A172 (cell line): ENCODE measurements around the gene NKTR. TPM values are rescaled to one million over a fixed set of nuclear protein-coding genes. Genes with fewer than 3 reads are reported as not detected.
"Not testable (repeated sequence)": the region's sequence is repeated elsewhere in the genome, so short reads cannot be mapped to it uniquely, and the experiment has no call there.

Source experiments
- DNase-seq: peaks from one replicate; pipeline ENCODE4 v3.0.0-alpha.2; 2015; ENCODE audit warnings: low spot score
- total RNA-seq: library from RNA; depleted of rRNA; stranded (reverse); fragments of >200 nt; shearing (Covaris generic); gene quantifications from 2 replicates; pipeline ENCODE4 v1.2.3, GENCODE V29; 2014

The NKTR gene
- total RNA-seq, 1 experiment from 2014 or later, result 22.9 TPM

DNA sequence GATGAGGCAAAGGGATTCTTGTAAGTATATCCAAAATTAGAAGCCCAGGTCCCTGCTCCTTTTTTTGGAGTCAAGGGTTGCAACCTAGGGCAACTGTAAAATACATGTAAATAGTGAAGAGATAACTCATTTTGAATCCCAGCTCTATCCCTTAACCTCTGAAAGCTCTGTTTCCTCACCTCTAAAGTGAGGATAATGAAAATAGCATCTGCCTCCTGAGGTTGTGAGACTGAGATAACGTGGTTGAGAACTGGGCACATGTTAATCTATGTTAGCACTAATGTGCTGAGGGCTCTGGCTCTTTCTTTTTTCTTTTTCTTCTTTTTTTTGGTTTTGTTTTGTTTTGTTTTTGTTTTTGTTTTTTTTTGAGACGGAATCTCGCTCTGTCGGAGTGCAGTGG is 4.8 kb upstream of the NKTR start:
- no peak for DNase-seq

DNA sequence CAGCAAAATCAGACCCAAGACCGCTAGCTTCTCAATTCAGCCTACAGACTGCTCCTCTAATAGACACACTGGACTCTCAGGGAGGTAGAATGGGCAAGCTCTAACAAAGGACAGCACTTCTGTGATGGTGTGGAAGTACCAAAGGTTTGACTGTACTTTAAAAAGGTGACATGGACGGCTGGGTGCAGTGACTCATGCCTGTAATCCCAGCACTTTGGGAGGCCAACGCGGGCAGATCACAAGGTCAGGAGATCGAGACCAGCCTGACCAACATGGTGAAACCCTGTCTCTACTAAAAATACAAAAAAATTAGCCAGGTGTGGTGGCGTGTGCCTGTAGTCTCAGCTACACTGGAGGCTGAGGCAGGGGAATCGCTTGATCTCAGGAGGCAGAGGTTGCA is 3.4 kb upstream of the NKTR start:
- not testable (repeated sequence) for DNase-seq

GRCh38 chr3:42600958-42601675 is 631 bp downstream of the NKTR start:
- peak; percentile 52 for DNase-seq

GRCh38 chr3:42601896-42602581 is 1.6 kb downstream of the NKTR start:
- no peak for DNase-seq

DNA sequence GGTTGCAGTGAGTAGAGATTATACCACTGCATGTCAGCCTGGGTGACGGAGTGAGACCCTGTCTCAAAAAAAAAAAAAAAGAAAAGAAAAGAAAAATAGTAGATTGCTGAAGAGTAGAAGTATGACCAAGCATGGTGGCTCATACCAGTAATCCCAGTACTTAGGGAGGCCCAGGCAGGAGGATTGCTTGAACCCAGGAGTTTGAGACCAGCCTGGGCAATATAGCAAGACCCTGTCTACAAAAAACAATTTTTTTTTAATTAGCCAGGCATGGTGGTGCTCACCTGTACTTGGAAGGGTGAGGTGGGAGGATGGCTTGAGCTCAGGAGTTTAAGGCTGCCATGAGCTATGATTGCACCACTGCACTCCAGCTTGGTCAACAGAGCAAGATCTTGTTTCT is 2.5 kb downstream of the NKTR start:
- no peak for DNase-seq

GRCh38 chr3:42605546-42606173 is 5.2 kb downstream of the NKTR start:
- DNase-seq, result no peak

GRCh38 chr3:42608581-42608980 is 8.1 kb downstream of the NKTR start:
- DNase-seq, result no peak

DNA sequence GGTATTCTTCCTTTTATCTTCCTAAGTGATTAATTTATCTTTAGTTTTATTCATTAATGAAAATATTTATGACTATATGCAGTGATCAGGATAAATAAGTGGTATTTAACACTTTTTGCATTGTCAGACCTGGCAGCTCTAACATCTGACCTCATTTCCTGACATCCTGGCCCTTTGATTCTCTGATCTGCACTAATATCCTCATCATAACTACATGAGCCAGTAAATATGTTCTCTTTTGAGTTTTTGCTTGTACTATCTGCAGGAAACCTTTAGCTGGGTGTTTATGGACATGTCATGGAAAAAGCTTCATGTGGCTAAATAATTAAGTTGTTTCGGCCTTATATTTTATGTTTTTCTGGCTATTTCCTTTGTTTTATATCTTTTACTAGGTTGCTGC is 10.5 kb downstream of the NKTR start:
- no peak for DNase-seq

GRCh38 chr3:42612217-42612616 is 11.7 kb downstream of the NKTR start:
- DNase-seq, result no peak

DNA sequence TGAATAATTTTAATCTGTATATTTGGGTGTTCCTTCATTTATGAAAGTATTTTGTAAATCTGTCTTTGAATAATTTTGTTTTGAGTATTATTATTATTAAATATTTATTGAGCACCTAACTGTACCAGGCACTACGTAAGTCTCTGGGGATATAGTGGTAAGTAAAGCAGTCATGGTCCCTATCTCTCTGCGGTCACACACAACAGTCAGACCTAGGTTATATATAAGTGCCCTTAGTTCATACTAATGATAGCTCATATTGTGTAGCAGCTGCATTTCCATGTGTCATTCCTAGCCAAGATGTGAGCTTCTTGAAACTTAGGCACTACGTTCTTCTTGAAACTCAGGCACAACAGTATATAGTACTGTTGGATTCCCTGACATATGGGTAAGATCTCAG is 12.4 kb downstream of the NKTR start:
- no peak for DNase-seq

DNA sequence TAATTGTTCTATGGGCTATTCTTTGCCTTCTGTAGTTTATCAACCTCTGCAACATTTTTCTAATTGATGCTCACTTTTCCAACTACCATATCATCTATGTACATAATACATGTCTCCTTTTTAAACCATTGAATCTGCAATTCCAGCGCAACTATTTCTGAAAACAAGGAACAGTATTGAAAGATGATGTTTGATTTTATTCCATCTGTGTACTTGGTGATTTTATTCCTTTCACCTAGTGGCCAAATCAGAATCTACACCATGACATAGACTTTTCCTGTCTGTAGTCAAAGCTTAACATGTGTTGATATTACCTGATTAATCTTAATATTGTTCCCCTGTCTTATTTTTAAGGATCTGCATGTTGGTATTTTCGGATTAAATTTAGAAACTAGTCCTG is 13.0 kb downstream of the NKTR start:
- no peak for DNase-seq

- DNase-seq, result no peak
These were observed 31.1 kb downstream of the NKTR start for GRCh38 chr3:42631620-42632019.

GRCh38 chr3:42632146-42632545 is 31.7 kb downstream of the NKTR start:
- peak; percentile 19 for DNase-seq

DNA sequence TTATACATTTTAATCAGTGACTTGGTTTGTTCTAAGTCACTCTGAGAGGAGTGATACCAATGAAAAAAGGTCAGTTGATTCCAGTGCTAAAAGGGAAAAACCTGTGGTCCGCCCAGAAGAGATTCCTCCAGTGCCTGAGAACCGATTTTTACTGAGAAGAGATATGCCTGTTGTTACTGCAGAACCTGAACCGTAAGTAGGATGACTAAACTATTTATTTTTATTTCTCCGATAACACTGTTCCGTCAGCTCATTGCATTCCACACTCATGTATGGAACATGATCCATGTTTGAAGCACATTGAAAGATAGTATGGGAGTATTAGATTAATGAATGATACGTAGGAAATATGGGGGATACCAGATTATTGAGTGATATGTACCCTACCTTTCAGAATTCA is 33.1 kb downstream of the NKTR start:
- no peak for DNase-seq

DNA sequence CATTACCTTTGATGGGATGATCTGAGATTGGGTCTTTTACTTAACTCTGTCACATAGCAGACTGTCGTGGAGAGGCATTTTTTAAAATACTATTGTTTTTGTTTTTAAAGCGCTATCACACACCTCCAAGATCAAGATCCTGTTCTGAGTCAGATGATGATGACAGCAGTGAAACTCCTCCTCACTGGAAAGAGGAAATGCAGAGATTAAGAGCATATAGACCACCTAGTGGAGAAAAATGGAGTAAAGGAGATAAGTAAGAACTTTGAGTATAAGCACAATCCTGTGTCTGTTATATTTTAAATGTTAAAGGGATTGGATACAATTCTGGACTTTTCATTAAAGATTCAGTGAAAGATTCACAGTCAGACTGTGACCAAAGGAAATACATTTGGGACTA is 34.6 kb downstream of the NKTR start:
- peak; percentile 40 for DNase-seq

- DNase-seq, result no peak
These were observed 36.5 kb downstream of the NKTR start for GRCh38 chr3:42637001-42637400.

DNA sequence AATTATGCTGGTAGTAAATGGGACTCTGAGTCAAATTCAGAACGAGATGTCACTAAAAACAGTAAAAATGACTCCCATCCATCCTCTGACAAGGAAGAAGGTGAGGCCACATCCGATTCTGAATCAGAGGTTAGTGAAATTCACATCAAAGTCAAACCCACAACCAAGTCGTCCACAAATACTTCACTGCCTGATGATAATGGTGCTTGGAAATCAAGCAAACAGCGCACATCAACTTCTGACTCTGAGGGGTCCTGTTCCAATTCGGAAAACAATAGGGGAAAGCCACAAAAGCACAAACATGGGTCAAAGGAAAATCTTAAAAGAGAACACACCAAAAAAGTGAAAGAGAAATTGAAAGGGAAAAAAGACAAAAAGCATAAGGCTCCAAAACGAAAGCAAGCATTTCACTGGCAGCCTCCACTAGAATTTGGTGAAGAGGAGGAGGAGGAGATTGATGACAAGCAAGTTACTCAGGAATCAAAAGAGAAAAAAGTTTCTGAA is 37.9 kb downstream of the NKTR start:
- no peak for DNase-seq

- DNase-seq, result no peak
These were observed 38.7 kb downstream of the NKTR start for GRCh38 chr3:42639192-42639591.

DNA sequence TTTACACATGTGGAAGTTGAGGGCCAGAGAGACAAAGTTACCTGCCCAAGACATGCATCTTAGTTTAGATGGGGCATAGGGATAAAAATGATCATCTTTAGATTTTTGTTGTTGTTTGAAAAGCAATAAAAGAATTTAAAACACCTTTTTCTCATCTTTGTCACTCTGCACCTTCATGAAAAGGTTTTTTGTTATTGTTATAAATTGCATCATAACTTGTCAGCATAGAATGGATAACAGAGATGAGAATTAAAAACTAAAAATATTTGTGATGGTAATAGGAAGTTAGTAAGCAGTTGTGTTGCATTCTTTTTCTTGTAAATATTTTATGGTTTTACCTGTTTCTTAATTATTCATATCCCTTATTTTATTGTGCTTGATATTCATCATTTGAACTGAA is 39.6 kb downstream of the NKTR start:
- no peak for DNase-seq

DNA sequence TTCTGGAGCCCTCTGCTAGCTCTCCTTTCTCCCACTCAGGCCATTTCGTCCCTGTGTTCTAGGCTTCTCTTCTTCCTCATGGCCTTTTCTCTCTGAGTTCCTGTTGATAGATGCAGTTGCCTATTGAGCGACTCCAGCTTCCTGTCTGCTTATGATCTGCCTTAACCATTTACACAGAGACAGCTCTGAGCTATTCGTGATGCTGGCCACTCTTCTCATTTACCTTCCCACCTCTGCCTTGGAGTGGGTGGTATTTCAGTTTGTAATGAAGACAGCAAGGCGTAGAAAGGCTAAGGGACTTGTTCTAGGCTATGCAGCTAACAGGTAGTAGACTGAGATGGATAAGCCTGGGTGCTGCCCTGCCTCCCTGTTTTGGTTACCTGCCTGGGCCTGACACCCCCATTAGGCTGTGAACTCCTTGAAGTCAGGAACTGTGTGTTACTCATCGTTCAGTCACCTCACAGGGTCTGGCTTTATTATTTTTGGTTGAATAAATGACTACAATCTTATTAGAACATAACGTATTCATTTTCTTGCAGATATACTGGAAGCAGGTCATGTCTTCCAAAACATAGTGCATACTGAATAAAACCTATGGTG is 40.4 kb downstream of the NKTR start:
- no peak for DNase-seq

DNA sequence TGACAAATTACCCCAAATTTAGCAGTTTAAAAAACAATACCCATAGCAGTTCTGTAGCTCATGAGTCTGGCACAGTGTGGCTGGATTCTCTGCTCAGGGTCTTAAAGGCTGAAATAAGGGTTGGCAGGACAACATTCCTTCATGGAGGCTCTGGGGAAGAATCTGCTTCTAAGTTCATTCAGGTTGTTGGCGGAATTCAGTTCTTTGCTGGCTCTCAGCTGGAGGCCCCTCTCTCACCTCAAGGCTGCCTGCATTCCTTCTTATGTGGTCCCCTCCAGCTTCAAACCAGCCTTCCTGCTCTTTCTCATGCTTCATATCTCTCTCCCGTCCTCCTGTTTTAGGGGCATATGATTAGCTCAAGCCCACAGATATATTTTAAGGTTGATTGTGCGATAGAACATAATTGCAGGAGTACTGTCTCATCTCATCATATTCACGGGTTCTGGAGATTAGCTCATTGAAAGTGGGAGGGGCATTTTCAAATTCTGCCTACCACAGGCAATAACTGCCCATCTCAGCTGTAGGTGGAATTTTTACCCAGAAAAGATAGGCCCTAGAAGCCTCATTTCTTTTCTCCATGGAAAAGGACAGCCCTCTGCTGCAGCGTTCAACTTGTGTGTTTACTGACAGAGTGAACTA is 47.5 kb downstream of the NKTR start:
- no peak for DNase-seq

GRCh38 chr3:42649006-42649405 is 48.5 kb downstream of the NKTR start:
- no peak for DNase-seq
